Measurements from ENCODE around the gene HSPH1.

Gene HSPH1

DNA sequence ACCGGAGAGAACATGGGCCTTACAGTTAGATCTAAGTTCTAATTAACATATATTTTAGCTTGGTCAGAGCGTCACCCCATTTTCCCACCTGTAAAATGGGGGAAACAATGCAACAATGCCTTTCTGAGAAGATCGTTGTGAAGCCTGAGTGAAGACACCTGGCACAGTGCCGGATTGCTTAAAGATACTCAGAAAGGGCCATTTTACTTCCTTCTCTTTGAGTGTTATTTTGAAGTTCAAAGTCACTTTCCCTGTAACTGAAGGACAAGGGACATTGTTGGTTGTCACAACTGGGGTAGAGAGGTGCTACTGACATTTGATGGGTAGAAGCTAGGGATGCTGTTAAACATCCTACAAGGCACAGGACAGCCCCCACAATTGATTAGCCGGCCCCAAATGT, 28.1 kb downstream of the HSPH1 start:
- in situ Hi-C loops (cut with MboI; ENCODE audit: low sequenced_read_pairs): no loop called here

DNA sequence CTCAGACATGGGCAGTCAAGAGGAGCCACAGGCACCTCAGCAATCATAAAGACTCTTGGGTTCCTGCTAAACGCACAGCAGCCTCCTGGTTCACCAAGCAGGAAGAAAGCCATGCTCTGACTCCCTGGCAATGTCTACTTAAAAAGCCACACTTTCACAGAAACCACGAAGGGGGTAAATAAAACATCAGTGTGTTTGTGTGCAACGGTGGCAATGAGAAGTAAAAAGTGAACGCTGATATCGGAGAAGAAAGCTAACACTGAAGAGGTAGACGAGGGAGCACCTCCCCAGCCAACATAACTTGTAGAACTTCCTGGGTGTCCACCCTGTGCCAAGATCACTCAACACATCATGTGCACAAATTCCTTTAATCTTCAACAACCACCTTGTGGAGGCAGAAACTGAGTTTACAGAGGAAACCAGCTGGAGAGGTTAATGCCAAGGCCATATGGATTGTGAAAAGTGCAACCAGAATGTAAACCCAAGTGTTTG, 30.2 kb downstream of the HSPH1 start:
- in situ Hi-C loops (cut with MboI; ENCODE audit: low sequenced_read_pairs): no loop called here

DNA sequence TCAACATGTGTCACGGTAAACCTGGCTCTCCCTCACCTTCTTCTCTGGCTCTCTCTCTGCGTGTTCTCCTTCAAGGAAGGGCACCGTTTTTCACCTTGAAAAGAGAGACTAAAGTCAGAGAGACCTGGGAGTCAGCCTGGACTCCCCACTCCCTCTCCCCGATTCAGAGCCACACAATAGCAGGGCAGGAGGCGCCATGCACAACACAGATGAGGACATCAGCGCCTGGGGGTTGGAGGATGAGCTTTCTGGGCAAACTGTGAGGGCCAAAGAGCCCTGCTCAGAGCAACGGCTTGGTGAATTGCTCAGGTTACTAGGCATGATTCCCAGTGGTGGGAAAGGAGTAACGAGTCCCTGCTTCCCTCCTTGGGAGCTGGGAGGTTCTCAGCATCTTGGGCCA, 32.3 kb downstream of the HSPH1 start:
- in situ Hi-C loops (cut with MboI; ENCODE audit: low sequenced_read_pairs): no loop called here

DNA sequence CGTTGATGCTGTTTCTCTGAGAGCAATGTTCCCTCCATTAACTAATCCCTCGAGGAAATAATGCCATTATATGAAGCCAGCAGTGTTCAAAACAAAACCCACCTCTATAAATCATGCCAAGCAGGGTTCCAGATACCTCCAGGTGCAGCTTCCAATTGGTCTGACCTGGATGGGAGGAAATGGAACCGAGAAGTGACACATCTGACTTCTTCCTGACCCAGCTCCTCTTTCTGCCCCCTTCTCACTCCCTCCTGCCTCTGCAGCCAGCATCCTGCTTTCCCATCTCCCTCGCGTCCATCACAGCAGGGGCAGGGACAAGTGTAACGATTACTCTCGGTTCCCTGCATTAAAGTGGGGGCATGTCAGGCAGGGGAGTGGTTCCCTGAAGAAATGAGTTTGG, 37.5 kb downstream of the HSPH1 start:
- in situ Hi-C loops (cut with MboI; ENCODE audit: low sequenced_read_pairs): no loop called here

DNA sequence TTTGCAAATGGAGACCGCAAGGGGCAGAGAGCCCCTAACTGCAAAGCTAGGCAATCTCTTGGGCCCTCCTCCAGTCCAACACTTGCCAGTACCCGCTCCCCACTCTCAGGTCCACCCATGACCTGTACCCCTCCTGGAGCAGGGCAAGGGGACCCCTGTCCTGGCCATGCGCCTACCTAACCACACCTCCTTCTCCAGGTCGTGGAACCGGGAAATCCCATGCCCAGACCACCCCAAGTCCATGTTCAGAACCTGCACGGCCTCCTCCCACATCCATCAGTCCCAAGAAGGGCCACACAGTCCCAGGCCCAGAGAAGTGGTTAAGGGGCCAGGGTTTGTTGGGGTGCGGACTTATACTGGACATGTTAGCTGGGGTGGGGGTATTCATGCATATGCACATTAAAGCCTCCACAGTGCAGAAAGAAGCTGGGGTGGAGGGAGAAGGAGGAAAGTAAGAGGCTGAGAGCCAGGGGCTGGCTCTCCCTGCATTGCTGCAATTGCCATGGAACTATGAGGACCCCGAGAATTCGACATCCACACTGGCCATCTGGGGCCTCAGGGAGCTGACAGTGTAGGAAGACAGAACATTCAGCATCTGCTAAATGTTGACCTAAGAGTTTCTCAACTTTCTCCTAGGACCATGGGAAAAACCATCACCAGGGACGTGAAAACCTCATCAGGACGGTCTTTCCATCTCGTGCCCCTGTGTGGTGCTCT, 39.0 kb downstream of the HSPH1 start:
- in situ Hi-C loops (cut with MboI; ENCODE audit: low sequenced_read_pairs): no loop called here

DNA sequence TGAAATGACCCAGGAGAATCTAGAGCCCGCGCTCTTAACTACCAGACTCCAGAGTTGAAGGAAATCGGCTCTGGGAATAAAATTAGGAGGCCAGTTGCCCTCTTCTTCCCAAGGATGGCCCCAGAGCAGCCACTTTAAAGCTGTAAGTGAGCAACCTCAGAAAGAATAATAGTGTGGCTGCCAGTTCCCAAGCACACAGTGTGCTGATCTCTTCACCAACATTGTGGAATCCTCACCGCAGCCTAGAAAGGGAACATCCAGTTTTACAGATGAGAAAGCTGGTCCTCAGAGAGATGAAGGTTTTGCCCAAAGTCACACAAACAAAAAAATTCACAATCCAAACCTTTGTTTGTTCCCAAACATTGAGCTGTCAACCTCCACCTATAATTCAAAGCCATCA, 39.6 kb downstream of the HSPH1 start:
- in situ Hi-C loops (cut with MboI; ENCODE audit: low sequenced_read_pairs): no loop called here

DNA sequence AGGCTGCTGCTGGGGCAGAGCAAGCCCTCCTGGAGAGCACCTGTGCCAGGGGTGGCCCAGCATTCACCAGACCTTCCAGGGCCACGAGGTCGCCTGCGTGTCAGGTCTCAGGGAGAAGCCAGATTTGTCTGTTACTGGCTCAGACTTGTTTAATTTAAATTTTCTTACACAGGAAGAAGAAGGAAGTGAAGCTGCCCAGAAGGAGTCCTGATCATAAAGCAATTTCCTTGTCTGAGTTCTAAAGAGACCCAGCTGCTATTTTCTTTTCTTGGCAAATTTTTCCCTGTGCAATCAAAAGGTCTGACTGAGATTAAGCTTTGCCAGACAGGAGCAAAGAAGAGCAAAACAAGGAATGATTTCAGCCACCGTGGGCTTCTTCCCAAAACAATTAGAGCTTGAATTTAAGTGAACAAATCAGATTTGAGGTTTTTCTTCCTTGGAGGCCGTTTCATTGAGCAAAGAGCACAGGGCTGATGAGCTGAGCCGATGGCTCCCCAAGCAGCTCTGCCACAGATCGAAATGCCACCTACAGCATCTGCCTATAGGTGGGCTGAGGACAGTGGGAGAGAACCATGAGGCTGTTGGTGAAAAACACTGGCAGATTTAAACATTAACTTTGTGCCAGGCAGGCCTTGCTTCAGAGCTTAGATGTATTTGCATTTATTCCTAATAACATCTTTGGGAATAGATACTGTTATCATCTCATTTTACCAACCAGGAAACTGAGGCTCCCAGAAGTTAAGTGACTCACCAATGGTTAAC, 40.1 kb downstream of the HSPH1 start:
- in situ Hi-C loops (cut with MboI; ENCODE audit: low sequenced_read_pairs): no loop called here

DNA sequence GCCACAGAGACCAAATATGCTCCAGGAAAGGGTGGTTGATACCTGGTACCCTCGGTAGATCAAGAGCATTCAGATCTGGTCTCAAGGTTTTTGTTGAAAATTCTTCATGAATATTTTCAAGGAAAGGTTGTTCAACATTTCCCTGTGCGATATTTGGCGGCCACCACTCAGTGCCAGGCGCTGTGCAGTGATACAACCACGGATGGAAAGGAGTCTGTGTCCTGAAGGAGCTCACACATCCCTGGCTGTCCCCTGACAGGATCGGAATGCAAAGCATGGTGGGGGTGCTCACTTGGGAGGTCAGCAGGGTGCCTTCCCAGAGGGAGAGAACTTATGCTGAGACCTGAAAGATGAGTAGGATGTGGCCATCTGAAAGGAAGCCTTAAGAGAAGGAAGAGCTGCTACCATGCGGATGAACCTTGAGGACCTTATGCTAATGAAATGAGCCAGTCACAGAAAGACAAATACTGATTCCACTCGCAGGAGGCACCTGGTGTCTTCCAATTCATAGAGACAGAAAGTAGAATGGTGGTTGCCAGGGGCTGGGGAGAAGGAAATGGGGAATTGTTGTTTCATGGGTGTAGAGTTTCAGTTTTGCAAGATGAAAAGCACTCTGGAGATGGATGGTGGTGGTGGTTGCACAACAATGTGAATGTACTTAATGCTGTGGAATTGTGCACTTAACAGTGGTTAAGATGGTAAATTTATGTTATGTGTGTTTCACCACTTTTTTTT, 41.6 kb downstream of the HSPH1 start:
- in situ Hi-C loops (cut with MboI; ENCODE audit: low sequenced_read_pairs): no loop called here

DNA sequence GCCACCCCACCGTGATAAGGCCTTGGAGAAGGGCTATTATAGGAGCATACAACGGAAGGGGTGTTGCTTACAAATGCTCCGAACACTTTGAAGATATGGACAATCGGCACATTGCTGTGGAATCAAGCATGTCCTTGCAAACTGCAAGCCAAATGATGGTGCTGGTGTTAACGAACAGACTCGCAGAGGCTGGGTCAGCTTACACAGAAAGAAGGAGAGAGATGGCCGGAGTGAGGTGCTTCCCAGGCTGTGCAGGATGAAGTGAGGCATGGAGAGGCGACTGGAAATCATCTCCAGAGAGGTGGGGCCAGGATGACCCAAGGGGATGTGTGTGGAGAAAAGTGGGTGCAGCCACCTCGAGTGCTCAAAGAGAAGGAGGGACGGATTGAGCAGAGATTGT, 42.2 kb downstream of the HSPH1 start:
- in situ Hi-C loops (cut with MboI; ENCODE audit: low sequenced_read_pairs): no loop called here

DNA sequence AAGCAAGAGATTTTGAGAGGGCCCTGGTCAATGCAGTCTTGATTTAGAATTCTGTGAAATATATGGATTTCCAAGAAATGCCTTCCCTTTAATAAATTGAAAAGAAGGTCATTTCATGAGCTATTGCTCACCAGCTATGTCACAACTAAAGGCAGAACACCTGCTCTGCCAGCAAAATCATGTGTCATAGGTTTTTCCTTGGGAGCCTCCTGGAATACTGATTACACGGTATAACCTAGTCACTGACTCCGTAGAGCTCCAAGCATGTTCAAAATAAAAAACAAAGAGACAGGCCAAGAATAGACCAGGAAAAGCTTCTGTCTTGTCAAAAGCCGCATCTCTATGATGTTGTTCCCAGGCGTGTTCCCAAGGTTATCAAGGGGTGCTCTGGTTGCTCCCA, 45.5 kb downstream of the HSPH1 start:
- in situ Hi-C loops (cut with MboI; ENCODE audit: low sequenced_read_pairs): no loop called here

DNA sequence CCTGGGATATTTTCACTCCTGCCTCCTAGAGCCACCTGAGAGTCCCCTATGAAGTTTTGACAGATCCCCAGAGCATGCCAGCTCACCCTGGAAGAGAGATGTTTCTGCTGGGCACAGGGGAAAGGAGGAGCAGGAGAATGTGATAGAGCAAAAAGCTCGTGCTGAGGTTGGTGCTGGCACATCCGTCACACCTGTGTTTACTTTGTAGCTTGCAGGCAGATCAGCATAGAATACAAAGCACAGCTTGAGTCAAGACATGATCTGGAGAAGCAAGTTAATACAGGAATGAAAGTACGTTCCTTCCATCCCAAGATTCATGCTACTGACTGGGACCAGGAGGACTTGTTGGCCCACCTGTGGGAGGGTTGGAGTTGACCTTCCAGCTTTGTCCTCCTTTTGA, 46.1 kb downstream of the HSPH1 start:
- in situ Hi-C loops (cut with MboI; ENCODE audit: low sequenced_read_pairs): no loop called here

DNA sequence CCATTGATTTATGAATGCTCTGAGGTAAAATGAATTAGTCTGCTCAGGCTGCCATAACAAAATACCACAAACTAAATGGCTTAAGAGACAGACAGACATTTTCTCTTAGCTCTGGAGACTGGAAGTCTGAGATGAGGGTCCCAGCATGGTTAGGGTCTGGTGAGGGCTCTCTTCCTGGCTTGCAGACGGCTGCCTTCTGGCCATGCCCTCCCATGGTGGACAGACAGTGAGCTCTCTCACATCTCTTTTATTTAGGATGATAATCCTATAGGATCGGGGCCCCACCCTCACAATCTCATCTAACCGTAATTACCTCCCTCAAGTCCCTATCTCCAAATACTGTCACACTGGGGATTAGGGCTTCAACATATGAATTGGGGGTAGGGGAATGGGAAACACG, 47.1 kb downstream of the HSPH1 start:
- in situ Hi-C loops (cut with MboI; ENCODE audit: low sequenced_read_pairs): no loop called here

DNA sequence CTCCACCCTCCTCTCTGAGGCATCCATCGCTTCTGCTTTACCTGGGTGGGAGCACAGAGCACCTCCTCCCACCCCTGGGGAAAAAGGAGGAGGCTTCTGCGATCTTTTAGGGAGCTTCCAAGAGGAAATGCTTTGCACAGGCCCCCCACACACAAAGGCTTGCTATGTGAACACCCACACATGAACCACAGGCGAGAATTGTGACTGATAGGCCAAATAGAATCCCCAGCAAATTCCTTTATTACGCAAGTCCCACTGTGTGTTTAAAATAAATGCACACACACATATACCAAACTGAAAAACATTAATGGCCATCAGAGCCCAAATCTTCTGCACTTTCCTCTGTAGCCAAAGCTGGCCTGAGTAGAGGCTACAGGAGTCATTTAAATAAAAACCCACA, 50.6 kb downstream of the HSPH1 start:
- in situ Hi-C loops (cut with MboI; ENCODE audit: low sequenced_read_pairs): no loop called here

DNA sequence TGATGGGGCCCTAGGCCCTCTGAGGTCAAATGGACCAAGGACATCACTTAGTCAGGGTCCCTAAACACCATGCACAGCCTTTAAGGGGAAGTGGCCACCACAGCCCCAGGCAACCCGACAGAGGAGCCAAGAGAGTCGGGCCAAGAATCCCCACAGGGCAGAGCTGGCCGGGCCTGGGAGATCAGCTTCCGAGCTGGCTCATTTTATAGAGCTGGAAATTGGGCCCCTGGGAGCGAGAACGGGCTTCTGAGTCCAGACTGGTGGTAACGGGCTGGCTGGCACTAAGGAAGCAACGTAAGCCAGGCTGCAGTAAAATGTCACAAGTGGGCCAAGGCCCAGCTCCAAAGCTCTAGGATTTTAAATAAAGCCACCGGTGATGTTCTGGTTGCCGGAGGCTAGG, 51.1 kb downstream of the HSPH1 start:
- in situ Hi-C loops (cut with MboI; ENCODE audit: low sequenced_read_pairs): no loop called here

DNA sequence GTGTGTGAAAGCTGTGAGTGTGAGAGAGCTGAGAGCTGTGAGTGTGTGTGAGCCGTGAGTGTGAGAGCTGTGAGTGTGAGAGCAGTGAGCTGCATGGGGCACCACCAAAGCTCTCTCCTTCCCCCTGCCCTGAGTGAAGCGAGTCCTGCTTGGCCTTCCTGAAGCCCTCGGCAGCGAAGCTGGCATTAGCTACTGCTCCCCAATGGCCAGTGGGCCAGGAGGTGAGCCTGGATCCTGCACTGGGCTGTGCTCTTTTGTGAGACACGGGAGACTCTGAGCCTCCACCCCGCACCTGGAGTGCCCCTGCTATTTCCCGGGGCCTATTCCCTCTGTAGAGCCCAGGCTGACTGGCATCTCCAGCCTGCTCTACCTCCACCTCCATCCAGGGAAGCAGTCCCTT, 51.5 kb downstream of the HSPH1 start:
- in situ Hi-C loops (cut with MboI; ENCODE audit: low sequenced_read_pairs): no loop called here

DNA sequence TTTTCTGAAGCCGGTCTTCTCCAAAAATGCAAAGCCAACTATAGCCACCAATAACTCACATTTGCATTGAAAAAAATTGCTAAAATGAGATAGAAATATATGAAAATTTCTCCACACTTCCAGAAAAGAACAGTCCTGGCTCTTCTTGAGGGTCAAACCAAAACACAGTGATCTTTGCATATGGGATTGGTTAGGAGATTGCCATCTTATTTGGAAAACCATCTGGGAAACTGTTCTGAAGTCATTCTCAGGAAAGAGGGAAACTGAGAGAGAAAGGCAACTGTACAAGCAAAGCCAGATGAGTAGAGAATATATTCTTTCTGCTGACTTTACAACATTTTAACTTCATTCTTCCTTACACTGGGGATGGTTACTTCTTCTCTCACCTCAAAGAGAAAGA, 54.6 kb downstream of the HSPH1 start:
- in situ Hi-C loops (cut with MboI; ENCODE audit: low sequenced_read_pairs): no loop called here

DNA sequence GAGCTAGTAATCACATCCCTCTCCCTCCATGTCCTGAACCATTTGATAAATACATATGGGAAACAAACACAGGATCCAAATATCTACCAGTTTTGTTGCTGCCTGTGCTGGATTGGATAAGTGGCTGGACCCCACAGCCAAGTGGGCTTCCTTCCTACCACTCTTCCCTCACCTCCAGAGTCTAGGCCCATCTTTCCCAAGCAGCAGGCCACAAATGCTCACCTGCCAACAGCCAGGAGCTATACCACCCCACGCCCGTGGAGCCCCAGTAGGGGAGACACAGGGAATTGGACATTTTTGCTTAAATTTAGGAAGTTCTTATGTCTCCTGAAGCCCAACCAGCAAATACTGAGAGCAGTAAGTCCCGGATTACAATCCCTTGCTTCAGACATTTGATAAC, 55.8 kb downstream of the HSPH1 start:
- in situ Hi-C loops (cut with MboI; ENCODE audit: low sequenced_read_pairs): no loop called here

DNA sequence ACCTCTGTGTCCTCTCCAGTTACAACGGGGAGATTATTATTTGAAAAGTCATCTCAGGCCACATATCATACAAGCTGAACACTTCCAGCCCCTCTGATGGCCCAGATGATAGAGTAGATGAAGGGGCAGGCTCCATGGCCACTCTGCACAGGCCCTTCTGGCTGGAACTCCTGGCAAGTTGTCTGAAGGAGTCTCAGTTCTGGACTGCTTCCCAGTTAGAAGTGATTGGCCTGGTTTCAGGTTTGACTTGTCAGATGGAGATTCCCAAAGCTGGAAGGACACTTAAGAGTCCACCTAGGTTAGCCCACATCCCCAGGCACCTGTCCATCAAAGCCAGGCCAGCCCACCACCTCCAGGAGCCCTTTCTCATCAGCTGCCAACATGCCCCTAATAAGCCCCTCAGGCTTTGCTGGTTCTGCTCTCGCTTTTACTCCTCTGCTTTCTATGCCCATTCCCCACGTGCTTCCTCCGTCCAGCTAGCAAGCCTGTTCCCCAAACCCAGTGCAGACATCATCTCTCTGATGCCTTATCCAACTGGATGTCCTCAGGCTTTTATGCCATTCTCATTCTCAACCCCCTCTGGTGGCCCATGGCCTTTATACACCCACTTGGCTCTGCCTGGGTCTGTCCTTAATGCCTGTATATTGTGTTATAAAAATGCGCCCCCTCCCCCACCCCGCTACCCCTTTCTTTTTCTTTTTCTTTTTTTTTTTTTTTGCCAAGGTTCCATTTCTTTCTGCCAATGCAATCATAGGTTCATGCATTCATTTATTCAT, 56.5 kb downstream of the HSPH1 start:
- in situ Hi-C loops (cut with MboI; ENCODE audit: low sequenced_read_pairs): no loop called here

DNA sequence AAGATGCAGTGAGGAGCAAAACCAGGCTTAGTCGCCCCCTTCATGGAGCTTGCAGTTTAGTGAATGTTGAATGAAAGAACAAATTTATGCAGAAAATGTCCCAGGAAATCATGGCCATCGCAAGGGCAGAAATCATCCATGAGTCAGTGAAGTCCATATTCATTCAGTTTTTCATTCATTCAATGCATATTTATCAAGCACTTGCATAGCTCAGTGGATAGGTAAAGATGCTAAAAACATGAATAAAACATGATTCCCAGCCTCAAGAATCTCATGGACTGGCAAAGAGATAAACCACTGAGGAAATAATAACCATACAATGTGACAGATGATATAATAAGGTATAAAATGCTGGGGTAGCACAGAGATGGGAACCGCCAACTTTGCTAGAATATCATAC, 58.8 kb downstream of the HSPH1 start:
- in situ Hi-C loops (cut with MboI; ENCODE audit: low sequenced_read_pairs): no loop called here

DNA sequence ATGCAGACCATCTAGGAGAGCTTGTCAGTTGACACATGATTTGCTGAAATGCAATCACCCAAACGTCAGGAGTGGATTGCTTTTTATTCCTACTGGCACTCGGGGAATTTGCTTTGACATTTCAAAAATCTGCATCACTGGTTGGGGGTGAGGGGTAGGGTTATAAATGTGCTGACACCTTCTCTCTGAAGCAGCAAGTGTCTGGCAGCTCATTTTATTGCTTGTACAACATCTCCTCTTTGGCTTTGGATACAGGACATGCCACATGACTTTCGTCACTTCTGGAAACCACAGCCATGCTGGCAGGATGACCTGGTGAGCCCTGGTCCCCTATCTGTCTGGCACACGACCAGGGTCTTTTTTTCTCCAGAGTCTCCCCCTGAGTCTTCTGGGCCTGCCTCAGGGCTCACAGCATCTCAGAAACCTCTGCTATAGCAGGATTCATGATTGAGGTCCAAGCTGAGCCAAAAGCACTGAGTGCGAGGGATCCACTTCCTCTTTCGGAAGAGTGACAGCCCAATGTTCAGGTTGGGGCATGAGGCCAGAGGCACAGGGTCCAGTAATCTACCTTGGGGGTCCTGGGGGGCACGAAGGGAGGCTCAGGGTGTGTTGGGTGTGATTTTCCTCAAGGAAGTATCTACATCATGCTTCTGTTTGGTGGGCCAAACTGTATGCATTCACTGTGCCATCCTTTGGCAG, 60.1 kb downstream of the HSPH1 start:
- in situ Hi-C loops (cut with MboI; ENCODE audit: low sequenced_read_pairs): no loop called here

DNA sequence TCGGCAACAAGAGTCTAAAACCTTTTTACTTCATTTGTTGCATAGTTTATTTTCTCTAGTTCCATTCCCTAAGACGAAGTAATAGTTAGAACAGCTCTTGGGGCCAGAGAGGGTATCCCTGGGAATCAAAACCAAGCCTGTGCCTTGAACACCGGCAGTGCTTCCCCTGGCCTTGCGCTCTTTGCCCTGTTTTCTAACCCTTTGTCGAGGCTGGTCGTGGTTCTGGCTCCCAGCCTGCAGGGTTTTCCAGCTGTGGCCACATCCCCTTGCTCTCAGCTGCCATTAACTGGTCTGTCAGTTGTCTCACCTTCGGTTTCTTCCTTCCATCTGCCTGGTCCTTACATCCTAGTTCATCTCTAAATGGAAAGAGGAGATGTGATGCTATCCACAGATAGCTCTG, 61.0 kb downstream of the HSPH1 start:
- in situ Hi-C loops (cut with MboI; ENCODE audit: low sequenced_read_pairs): no loop called here
